Thyroid gland (tissue), 4 donors: ENCODE results near the gene CD83. TPM values are rescaled to one million over a fixed set of nuclear protein-coding genes. Genes with fewer than 3 reads are reported as not detected.

Experiments
- DNase-seq, 2 donors: peaks; one replicate each; pipeline ENCODE4 v3.0.0-alpha.2; 2019
- H3K27ac ChIP-seq, 3 donors: fragments of 200-600 bp; sonication (generic); 1 replicate in 2 of 3; 2 replicates in 1 of 3; pipeline ENCODE4 v1.5.1; 2016 to 2019; ENCODE audit warnings: mild to moderate bottlenecking in 1 of 3, moderate library complexity in 1 of 3
- H3K27me3 ChIP-seq: fragments of 200-600 bp; sonication (generic); one replicate; pipeline ENCODE4 v1.5.1; 2019
- H3K36me3 ChIP-seq, 2 donors: fragments of 200-600 bp; sonication (generic); one replicate each; pipeline ENCODE4 v1.5.1; 2016 to 2019
- H3K4me1 ChIP-seq, 2 donors: fragments of 200-600 bp; sonication (generic); one replicate each; pipeline ENCODE4 v1.5.1; 2017 to 2019
- H3K4me3 ChIP-seq, 3 donors: fragments of 200-600 bp; sonication (generic); replicated peaks in 1 of 3; 1 replicate in 2 of 3; 2 replicates in 1 of 3; pipeline ENCODE4 v1.5.1; 2016; ENCODE audit warnings: mild to moderate bottlenecking in 1 of 3
- H3K9me3 ChIP-seq: fragments of 200-600 bp; sonication (generic); one replicate; pipeline ENCODE4 v1.5.1; 2017
- CTCF ChIP-seq, 6 experiments: fragments of 200-600 bp in 3 of 6; fragments of 450-650 bp in 3 of 6; sonication (generic) in 3 of 6; IDR thresholded peaks; one replicate each; pipeline ENCODE4 v1.5.1; 2016 to 2019; ENCODE audit warnings: antibody characterized with exemption in 6 of 6, mild to moderate bottlenecking in 2 of 6, inconsistent platforms in 1 of 6, moderate library complexity in 1 of 6
- POLR2A ChIP-seq, 2 donors: fragments of 450-650 bp; IDR thresholded peaks; one replicate each; pipeline ENCODE4 v1.6.1; 2017; ENCODE audit warnings: antibody characterized with exemption in 2 of 2, mild to moderate bottlenecking in 2 of 2, moderate library complexity in 1 of 2
- WGBS, 2 donors: methylation state at CpG; one replicate each; pipeline ENCODE4 v1.1.5; 2017; 5-methylcytosine and 5-hydroxymethylcytosine counted together
- intact Hi-C: fragments of 100-400 bp; cut with DNase I; formaldehyde crosslinking; loops from one replicate; pipeline ENCODE4 v1.15.1; 2023
- total RNA-seq, 4 donors: library from RNA; depleted of rRNA; stranded (reverse); fragments of >200 nt; gene quantifications; one replicate each; pipeline ENCODE4 v1.2.3, GENCODE V29; 2016

Gene CD83
- total RNA-seq, 4 donors from 2014 or later: 3.0 to 4.7 (median 3.4) TPM

- no peak for TF ChIP-seq CTCF (IDR thresholded peaks at IDR 0.05)
- no peak for TF ChIP-seq POLR2A (IDR thresholded peaks at IDR 0.05)
- no peak for DNase-seq
- Histone ChIP-seq H3K9me3 (no peaks in the 10 kb centered on the region), H3K27ac (no peak overlapping the region), H3K4me1 (peaks cover 10 to 16% of the 10 kb centered on the region in 2 donors), H3K4me3 (no peak overlapping the region), H3K36me3 (no peaks in the 10 kb centered on the region), H3K27me3 (no peaks in the 10 kb centered on the region)
- intact Hi-C loops: loop anchor here (10.0 kb wide), 1 partner anchor 73 kb away; no protein-coding TSS in a partner anchor
- WGBS, 2 donors: 93 to 94% methylated on average over 7 of the region's 7 CpGs
These were observed 14.0 kb downstream of the CD83 start for GRCh38 chr6:14131579-14131978.

- WGBS, 2 donors: 95 to 97% methylated on average over 10 of the region's 10 CpGs
- intact Hi-C loops: loop anchor here (10.0 kb wide), 1 partner anchor 72 kb away; no protein-coding TSS in a partner anchor
- no peaks in the 10 kb centered on the region for H3K9me3 ChIP-seq
- H3K4me3 ChIP-seq: no peak overlapping the region
- peaks cover 9 to 16% of the 10 kb centered on the region in 2 donors for H3K4me1 ChIP-seq
- no peak overlapping the region for H3K27ac ChIP-seq
- no peaks in the 10 kb centered on the region for H3K27me3 ChIP-seq
- no peak for DNase-seq
- no peaks in the 10 kb centered on the region for H3K36me3 ChIP-seq
- TF ChIP-seq POLR2A (IDR thresholded peaks at IDR 0.05): no peak
- TF ChIP-seq CTCF (IDR thresholded peaks at IDR 0.05): no peak
These were observed 14.8 kb downstream of the CD83 start for GRCh38 chr6:14132244-14132920.

GRCh38 chr6:14132921-14133275 is 15.3 kb downstream of the CD83 start:
- no peak for DNase-seq
- H3K4me3 ChIP-seq: no peak overlapping the region
- peaks cover 4 to 16% of the 10 kb centered on the region in 2 donors for H3K4me1 ChIP-seq
- no peaks in the 10 kb centered on the region for H3K27me3 ChIP-seq
- no peaks in the 10 kb centered on the region for H3K36me3 ChIP-seq
- 79 to 99% methylated on average over 4 of the region's 4 CpGs for WGBS, 2 donors
- H3K27ac ChIP-seq: no peak overlapping the region
- intact Hi-C loops: loop anchor here (10.0 kb wide), 1 partner anchor 72 kb away; no protein-coding TSS in a partner anchor
- no peaks in the 10 kb centered on the region for H3K9me3 ChIP-seq
- TF ChIP-seq POLR2A (IDR thresholded peaks at IDR 0.05) (no peak), CTCF (IDR thresholded peaks at IDR 0.05) (no peak)

GRCh38 chr6:14134211-14134910 is 16.8 kb downstream of the CD83 start:
- no peaks in the 10 kb centered on the region for H3K27me3 ChIP-seq
- no peak overlapping the region for H3K4me3 ChIP-seq
- no peak for TF ChIP-seq CTCF (IDR thresholded peaks at IDR 0.05)
- no peak for TF ChIP-seq POLR2A (IDR thresholded peaks at IDR 0.05)
- 85 to 88% methylated on average over 4 of the region's 4 CpGs for WGBS, 2 donors
- peaks cover 0 to 13% of the 10 kb centered on the region in 2 donors for H3K4me1 ChIP-seq
- intact Hi-C loops: loop anchor here (10.0 kb wide), 1 partner anchor 70 kb away; no protein-coding TSS in a partner anchor
- no peaks in the 10 kb centered on the region for H3K36me3 ChIP-seq
- H3K27ac ChIP-seq: no peak overlapping the region
- H3K9me3 ChIP-seq: no peaks in the 10 kb centered on the region
- no peak for DNase-seq
